Neural progenitor cell (in vitro differentiated cells): ENCODE results near the gene NINJ2. TPM values are rescaled to one million over a fixed set of nuclear protein-coding genes. Genes with fewer than 3 reads are reported as not detected.

Experiments
- DNase-seq: peaks from one replicate; pipeline ENCODE4 v3.0.0-alpha.2; 2016; ENCODE audit warnings: low spot score
- H2AFZ ChIP-seq: fragments of 200-600 bp; sonication (generic); replicated peaks from 2 replicates; pipeline ENCODE4 v1.6.1; 2016; ENCODE audit warnings: antibody characterized with exemption
- H3F3A ChIP-seq: fragments of 200-600 bp; sonication (generic); 2 replicates; pipeline ENCODE4 v1.6.1; 2016; ENCODE audit warnings: antibody characterized with exemption, low read depth
- H3K27ac ChIP-seq: fragments of 200-600 bp; sonication (generic); 2 replicates; pipeline ENCODE4 v1.5.1; 2016; ENCODE audit warnings: mild to moderate bottlenecking
- H3K27me3 ChIP-seq: fragments of 200-600 bp; sonication (generic); 2 replicates; pipeline ENCODE4 v1.6.1; 2016; ENCODE audit warnings: mild to moderate bottlenecking, moderate library complexity
- H3K36me3 ChIP-seq: fragments of 200-600 bp; sonication (generic); 2 replicates; pipeline ENCODE4 v1.5.1; 2016
- H3K4me1 ChIP-seq: fragments of 200-600 bp; sonication (generic); 2 replicates; pipeline ENCODE4 v1.6.1; 2016; ENCODE audit warnings: mixed run types
- H3K4me2 ChIP-seq: fragments of 200-600 bp; sonication (generic); 2 replicates; pipeline ENCODE4 v1.6.1; 2016
- H3K4me3 ChIP-seq: fragments of 200-600 bp; sonication (generic); 2 replicates; pipeline ENCODE4 v1.5.1; 2016
- H3K79me2 ChIP-seq: fragments of 200-600 bp; sonication (generic); 2 replicates; pipeline ENCODE4 v1.6.1; 2016; ENCODE audit warnings: low read depth
- H3K9ac ChIP-seq: fragments of 200-600 bp; sonication (generic); 2 replicates; pipeline ENCODE4 v1.6.1; 2016
- H3K9me3 ChIP-seq: fragments of 200-600 bp; sonication (generic); 2 replicates; pipeline ENCODE4 v1.5.1; 2016; ENCODE audit warnings: low read depth
- H4K20me1 ChIP-seq: fragments of 200-600 bp; sonication (generic); 2 replicates; pipeline ENCODE4 v1.6.1; 2016; ENCODE audit warnings: low read depth
- H3K27ac Mint-ChIP-seq: 3 replicates; pipeline ENCODE4 v1.8.0; 2021; ENCODE audit warnings: mixed read lengths
- H3K27me3 Mint-ChIP-seq: 2 replicates; pipeline ENCODE4 v1.8.0; 2022; ENCODE audit warnings: low read depth, mild to moderate bottlenecking, inconsistent platforms, moderate library complexity, mixed read lengths; ENCODE audit not compliant: insufficient read depth
- H3K36me3 Mint-ChIP-seq: 3 replicates; pipeline ENCODE4 v1.8.0; 2021; ENCODE audit warnings: mixed read lengths
- H3K4me1 Mint-ChIP-seq: 3 replicates; pipeline ENCODE4 v1.8.0; 2021; ENCODE audit warnings: mixed read lengths
- H3K4me3 Mint-ChIP-seq: 3 replicates; pipeline ENCODE4 v1.8.0; 2021; ENCODE audit warnings: mild to moderate bottlenecking, moderate library complexity, mixed read lengths
- H3K9me3 Mint-ChIP-seq: 3 replicates; pipeline ENCODE4 v1.8.0; 2020; ENCODE audit warnings: mixed read lengths
- EZH2 ChIP-seq: fragments of 200-600 bp; sonication (generic); IDR thresholded peaks from 2 replicates; pipeline ENCODE4 v1.6.1; 2017; ENCODE audit warnings: antibody characterized with exemption, mild to moderate bottlenecking, moderate library complexity
- EZH2phosphoT487 ChIP-seq: fragments of 200-600 bp; sonication (generic); IDR thresholded peaks from 2 replicates; pipeline ENCODE4 v1.6.1; 2017; ENCODE audit warnings: antibody characterized with exemption
- total RNA-seq: library from RNA; depleted of rRNA; stranded (reverse); fragments of >200 nt; gene quantifications from 2 replicates; pipeline ENCODE4 v1.2.3, GENCODE V29; 2015; ENCODE audit warnings: low replicate concordance
- TF ChIP-seq, protein P1 (sequence below): fragments of 200-600 bp; sonication (generic); IDR thresholded peaks from 2 replicates; pipeline ENCODE4 v1.5.1; 2017; ENCODE audit warnings: antibody characterized with exemption, mild to moderate bottlenecking

The NINJ2 gene
- total RNA-seq, 1 donor from 2014 or later, result not detected

DNA sequence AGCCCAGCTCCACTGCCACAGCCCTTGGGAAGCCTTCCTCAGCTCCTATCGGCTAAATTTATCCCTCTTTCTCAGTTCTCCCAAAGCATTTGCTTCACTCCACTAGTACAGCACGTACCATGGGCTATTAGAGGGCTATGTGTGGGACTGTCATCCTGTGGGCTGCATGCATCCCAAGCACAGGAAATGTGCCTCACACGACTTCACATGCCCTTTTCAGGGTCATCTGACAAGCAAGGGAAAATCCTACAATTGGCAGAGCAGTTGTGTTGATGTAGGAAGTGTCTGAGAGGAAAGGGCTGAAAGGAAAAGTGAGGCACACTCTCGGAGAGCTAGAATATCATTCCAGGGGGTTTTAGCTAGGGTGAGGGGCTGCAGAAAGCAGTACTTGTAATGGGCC, 47.6 kb downstream of the NINJ2 start:
- Histone ChIP-seq H4K20me1 (no peaks in the 10 kb centered on the region), H3K9ac (no peak overlapping the region), H3F3A (no peaks in the 10 kb centered on the region), H3K9me3 (no peaks in the 10 kb centered on the region), H3K27ac (no peak overlapping the region), H3K4me3 (no peak overlapping the region), H3K27me3 (no peaks in the 10 kb centered on the region), H3K36me3 (no peaks in the 10 kb centered on the region), H3K4me2 (no peak overlapping the region), H3K79me2 (no peaks in the 10 kb centered on the region), H3K4me1 (peaks cover 5% of the 10 kb centered on the region), H2AFZ (no peak overlapping the region)
- no peak overlapping the region for H3K4me3 Mint-ChIP-seq
- no peaks in the 10 kb centered on the region for H3K9me3 Mint-ChIP-seq
- peaks cover 3% of the 10 kb centered on the region for H3K4me1 Mint-ChIP-seq
- DNase-seq, result no peak
- H3K27ac Mint-ChIP-seq, result no peak overlapping the region
- peaks cover 10% of the 10 kb centered on the region for H3K27me3 Mint-ChIP-seq
- TF ChIP-seq, protein P1, sequence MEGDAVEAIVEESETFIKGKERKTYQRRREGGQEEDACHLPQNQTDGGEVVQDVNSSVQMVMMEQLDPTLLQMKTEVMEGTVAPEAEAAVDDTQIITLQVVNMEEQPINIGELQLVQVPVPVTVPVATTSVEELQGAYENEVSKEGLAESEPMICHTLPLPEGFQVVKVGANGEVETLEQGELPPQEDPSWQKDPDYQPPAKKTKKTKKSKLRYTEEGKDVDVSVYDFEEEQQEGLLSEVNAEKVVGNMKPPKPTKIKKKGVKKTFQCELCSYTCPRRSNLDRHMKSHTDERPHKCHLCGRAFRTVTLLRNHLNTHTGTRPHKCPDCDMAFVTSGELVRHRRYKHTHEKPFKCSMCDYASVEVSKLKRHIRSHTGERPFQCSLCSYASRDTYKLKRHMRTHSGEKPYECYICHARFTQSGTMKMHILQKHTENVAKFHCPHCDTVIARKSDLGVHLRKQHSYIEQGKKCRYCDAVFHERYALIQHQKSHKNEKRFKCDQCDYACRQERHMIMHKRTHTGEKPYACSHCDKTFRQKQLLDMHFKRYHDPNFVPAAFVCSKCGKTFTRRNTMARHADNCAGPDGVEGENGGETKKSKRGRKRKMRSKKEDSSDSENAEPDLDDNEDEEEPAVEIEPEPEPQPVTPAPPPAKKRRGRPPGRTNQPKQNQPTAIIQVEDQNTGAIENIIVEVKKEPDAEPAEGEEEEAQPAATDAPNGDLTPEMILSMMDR, result no peak
- no peak for TF ChIP-seq EZH2
- no peak for TF ChIP-seq EZH2phosphoT487
- H3K36me3 Mint-ChIP-seq, result no peaks in the 10 kb centered on the region

GRCh38 chr12:614411-614970, 48.8 kb downstream of the NINJ2 start:
- no peaks in the 10 kb centered on the region for H3F3A ChIP-seq
- no peak overlapping the region for H3K27ac ChIP-seq
- Mint-ChIP-seq H3K4me3 (no peak overlapping the region), H3K27ac (no peak overlapping the region), H3K9me3 (no peaks in the 10 kb centered on the region), H3K36me3 (no peaks in the 10 kb centered on the region), H3K4me1 (peaks cover 6% of the 10 kb centered on the region), H3K27me3 (peaks cover 7% of the 10 kb centered on the region)
- no peaks in the 10 kb centered on the region for H3K79me2 ChIP-seq
- H3K27me3 ChIP-seq, result no peaks in the 10 kb centered on the region
- peaks cover 5% of the 10 kb centered on the region for H3K4me1 ChIP-seq
- no peaks in the 10 kb centered on the region for H3K9me3 ChIP-seq
- peak; percentile 61 for DNase-seq
- TF ChIP-seq, protein P1, result peak; percentile 48
- TF ChIP-seq EZH2 (no peak), EZH2phosphoT487 (no peak)
- no peak overlapping the region for H3K9ac ChIP-seq
- H3K4me3 ChIP-seq, result no peak overlapping the region
- H4K20me1 ChIP-seq, result no peaks in the 10 kb centered on the region
- H2AFZ ChIP-seq, result peak overlapping the region; percentile 87
- no peak overlapping the region for H3K4me2 ChIP-seq
- H3K36me3 ChIP-seq, result no peaks in the 10 kb centered on the region

- Histone ChIP-seq H3K79me2 (no peaks in the 10 kb centered on the region), H4K20me1 (no peaks in the 10 kb centered on the region), H3K36me3 (no peaks in the 10 kb centered on the region), H3F3A (no peaks in the 10 kb centered on the region), H3K27ac (no peak overlapping the region), H3K4me1 (peaks cover 5% of the 10 kb centered on the region), H3K4me3 (no peak overlapping the region), H3K9ac (no peak overlapping the region), H3K27me3 (no peaks in the 10 kb centered on the region), H2AFZ (no peak overlapping the region), H3K9me3 (no peaks in the 10 kb centered on the region), H3K4me2 (no peak overlapping the region)
- peaks cover 6% of the 10 kb centered on the region for H3K4me1 Mint-ChIP-seq
- TF ChIP-seq EZH2 (no peak), EZH2phosphoT487 (no peak)
- TF ChIP-seq, protein P1, result no peak
- peaks cover 6% of the 10 kb centered on the region for H3K27me3 Mint-ChIP-seq
- no peak overlapping the region for H3K27ac Mint-ChIP-seq
- H3K4me3 Mint-ChIP-seq, result no peak overlapping the region
- DNase-seq, result no peak
- no peaks in the 10 kb centered on the region for H3K9me3 Mint-ChIP-seq
- H3K36me3 Mint-ChIP-seq, result no peaks in the 10 kb centered on the region
Measured at GRCh38 chr12:613996-614395, 49.2 kb downstream of the NINJ2 start.
